K562 (cell line): Measurements from ENCODE around the gene NDUFB5. TPM values are rescaled to one million over a fixed set of nuclear protein-coding genes. Genes with fewer than 3 reads are reported as not detected.
"Not testable (repeated sequence)": the region's sequence is repeated elsewhere in the genome, so short reads cannot be mapped to it uniquely, and the experiment has no call there.

ENCODE experiments used
- ATAC-seq: fragments of 200-7000 bp; cut with Tn5 transposase; 3 replicates; pipeline ENCODE4 v1.9.1; 2020; ENCODE audit warnings: moderate library complexity
- BruUV-seq: library from RNA; stranded (reverse); fragments of 400-500 nt; replicated peaks from 2 replicates; lab custom pipeline; 2021; lab: Mats Ljungman, UMichigan
- CTCF ChIA-PET: fragments of 300-600 bp; formaldehyde crosslinking; extraction: SDS; loops from one replicate; lab custom pipeline; 2021; ENCODE audit warnings: low intra/inter-chr PET ratio; lab: Yijun Ruan, JAX
- POLR2A ChIA-PET: fragments of 300-600, 350-650 bp; sonication (Branson Sonifier 250); formaldehyde crosslinking; extraction: SDS; loops from one replicate; lab custom pipeline; 2021; ENCODE audit warnings: antibody characterized with exemption, inconsistent platforms; lab: Yijun Ruan, JAX
- DNase-seq, 4 experiments: peaks; one replicate each; pipeline versions ENCODE4 v3.0.0 to v3.0.0-alpha.2; 2011 to 2018; ENCODE audit warnings: low spot score in 3 of 4, mixed read lengths in 3 of 4; ENCODE audit errors: extremely low read depth in 1 of 4
- FAIRE-seq: peaks from 2 replicates; lab custom pipeline; 2011; peaks lifted over from hg19 to GRCh38; lab: Jason Lieb, UNC
- H2AFZ ChIP-seq: 2 replicates; pipeline ENCODE4 v1.6.0; 2011; ENCODE audit warnings: low read depth, low read length, control low read depth, inconsistent platforms
- H3K27ac ChIP-seq: fragments of 200-600 bp; 3 replicates; pipeline ENCODE4 v1.8.0; 2011; ENCODE audit warnings: low read depth, mild to moderate bottlenecking, control low read depth, inconsistent platforms, low read length, moderate library complexity, mixed read lengths; ENCODE audit errors: extremely low read depth
- H3K27me3 ChIP-seq, 2 experiments: fragments of 300-600 bp in 1 of 2; 2 replicates in 1 of 2; 3 replicates in 1 of 2; pipeline versions ENCODE4 v1.6.0 to v1.8.0; 2011; ENCODE audit warnings: inconsistent platforms in 2 of 2, low read length in 2 of 2, mild to moderate bottlenecking in 1 of 2, mixed read lengths in 1 of 2, moderate library complexity in 1 of 2; ENCODE audit not compliant: control insufficient read depth in 2 of 2, insufficient read depth in 2 of 2
- H3K36me3 ChIP-seq: fragments of 300-600 bp; 3 replicates; pipeline ENCODE4 v1.8.0; 2011; ENCODE audit warnings: mild to moderate bottlenecking, low read length, inconsistent platforms; ENCODE audit not compliant: control insufficient read depth, insufficient read depth
- H3K4me1 ChIP-seq, 2 experiments: fragments of 200-600 bp in 1 of 2; replicated peaks in 1 of 2; 2 replicates in 1 of 2; 3 replicates in 1 of 2; pipeline versions ENCODE4 v1.5.1 to v1.8.0; 2011; ENCODE audit warnings: inconsistent platforms in 2 of 2, low read length in 2 of 2, mild to moderate bottlenecking in 1 of 2, mixed read lengths in 1 of 2, moderate library complexity in 1 of 2; ENCODE audit not compliant: control insufficient read depth in 2 of 2, insufficient read depth in 2 of 2
- H3K4me2 ChIP-seq: 2 replicates; pipeline ENCODE4 v1.6.1; 2011; ENCODE audit warnings: low read length, control low read depth, inconsistent platforms, mixed read lengths; ENCODE audit not compliant: insufficient read depth
- H3K4me3 ChIP-seq: fragments of 200-600 bp; sonication (generic), shearing (Covaris generic); 2 replicates; pipeline ENCODE4 v1.5.1; 2016; ENCODE audit warnings: control low read depth, inconsistent platforms
- H3K79me2 ChIP-seq: fragments of 200-600 bp; 3 replicates; pipeline ENCODE4 v1.8.0; 2011; ENCODE audit warnings: low read length, inconsistent platforms; ENCODE audit not compliant: control insufficient read depth, insufficient read depth
- H3K9ac ChIP-seq, 2 experiments: 2 replicates each; pipeline versions ENCODE4 v1.6.0 to v1.6.1; 2011; ENCODE audit warnings: low read depth in 2 of 2, low read length in 2 of 2, control low read depth in 1 of 2, inconsistent platforms in 1 of 2, mild to moderate bottlenecking in 1 of 2, mixed read lengths in 1 of 2; ENCODE audit not compliant: insufficient read depth in 1 of 2
- H3K9me1 ChIP-seq: one replicate; pipeline ENCODE4 v1.6.0; 2011; ENCODE audit warnings: inconsistent platforms, mild to moderate bottlenecking, low read length, moderate library complexity; ENCODE audit not compliant: control insufficient read depth, insufficient read depth
- H3K9me3 ChIP-seq: replicated peaks from 2 replicates; pipeline ENCODE4 v1.5.1; 2011; ENCODE audit warnings: low read depth, low read length, inconsistent platforms; ENCODE audit not compliant: control insufficient read depth, insufficient read depth
- H4K20me1 ChIP-seq: replicated peaks from 2 replicates; pipeline ENCODE4 v1.6.1; 2011; ENCODE audit warnings: low read length, inconsistent platforms, mixed read lengths; ENCODE audit not compliant: control insufficient read depth, insufficient read depth
- ELK3 ChIP-seq: fragments of 450-650 bp; formaldehyde crosslinking; IDR thresholded peaks from 2 replicates; pipeline ENCODE4 v1.4.0; 2020; ENCODE audit warnings: mild to moderate bottlenecking
- ZNF583 ChIP-seq: fragments of 250-450 bp; sonication (Bioruptor Pico); IDR thresholded peaks from 2 replicates; pipeline ENCODE4 v1.4.0; 2020
- WGBS: fragments of 100-300 bp; shearing (Covaris generic); methylation state at CpG from one replicate; pipeline ENCODE4 v1.1.6; 2016; ENCODE audit warnings: low coverage, mixed read lengths; ENCODE audit not compliant: insufficient coverage; ENCODE audit errors: missing lambda C conversion rate; 5-methylcytosine and 5-hydroxymethylcytosine counted together
- in situ Hi-C: fragments of 300-500 bp; cut with MboI; formaldehyde crosslinking; loops from 4 replicates; pipeline ENCODE4 v1.15.0; 2018; ENCODE audit warnings: inconsistent platforms, mixed read lengths
- intact Hi-C: fragments of 100-400 bp; cut with micrococcal nuclease; formaldehyde crosslinking; loops from 2 replicates; pipeline ENCODE4 v1.14.2; 2022
- polyA plus RNA-seq, 8 experiments: library from polyadenylated mRNA; depleted of rRNA in 4 of 8; stranded (reverse) in 5 of 8; unstranded in 3 of 8; fragments of >200 nt; fragmentation: Nextera tagmentation in 2 of 8; fragmentation: Illumina TruSeq in 1 of 8; extraction: Ambion mirVana in 2 of 8; extraction: Trizol in 1 of 8; gene quantifications; 2 replicates each; pipeline versions ENCODE4 v1.2.1 to v1.2.3, GENCODE V29; 2011 to 2014; ENCODE audit warnings: inconsistent platforms in 1 of 8, missing spikeins in 1 of 8
- total RNA-seq, 7 experiments: library from RNA; depleted of rRNA in 6 of 7; stranded (reverse); fragments of >200 nt in 6 of 7; fragmentation: Illumina TruSeq in 2 of 7; extraction: Trizol in 2 of 7; gene quantifications; 2 replicates each; pipeline versions ENCODE4 v1.2.1 to v1.2.3, GENCODE V29; 2011 to 2021; ENCODE audit warnings: low replicate concordance in 1 of 7

NDUFB5 gene
- total and polyA plus RNA-seq, 9 of the 15 experiments (the other 6 are each of a cell fraction or from before 2014, with no cell fraction given), result 128 to 466 (median 176) TPM

- H4K20me1 ChIP-seq, result no peaks in the 10 kb centered on the region
- DNase-seq (no peak), ATAC-seq (no peak), FAIRE-seq (no peak)
- no peak overlapping the region for H3K4me3 ChIP-seq
- H3K79me2 ChIP-seq, result no peaks in the 10 kb centered on the region
- no TSS peak for BruUV-seq
- no peak overlapping the region for H3K9ac ChIP-seq
- H3K4me2 ChIP-seq, result no peak overlapping the region
- H3K9me3 ChIP-seq, result no peaks in the 10 kb centered on the region
- whole genome bisulfite sequencing, result 8% methylated on average over 3 of the region's 3 CpGs
- in situ Hi-C loops (no loop called here), intact Hi-C loops (no loop called here)
- no peak overlapping the region for H2AFZ ChIP-seq
- no peaks in the 10 kb centered on the region for H3K27me3 ChIP-seq
- H3K27ac ChIP-seq, result no peak overlapping the region
- no peak for TF ChIP-seq ELK3 (CRISPR knock-in tag)
- TF ChIP-seq ZNF583 (CRISPR knock-in tag), result no peak
- ChIA-PET POLR2A (interaction anchor here (0.5 kb wide), 1 partner anchor 38 kb away, joined by 3 read pairs; the partner anchor contains the start of genes MRPL47 and NDUFB5), CTCF (no interaction called here)
- H3K36me3 ChIP-seq, result no peaks in the 10 kb centered on the region
- no peaks in the 10 kb centered on the region for H3K4me1 ChIP-seq
- no peaks in the 10 kb centered on the region for H3K9me1 ChIP-seq
Measured at GRCh38 chr3:179642871-179643270, 38.3 kb downstream of the NDUFB5 start.

GRCh38 chr3:179643837-179644236, 39.2 kb downstream of the NDUFB5 start:
- H3K9me3 ChIP-seq, DNase-seq, H3K27me3 ChIP-seq, CTCF ChIA-PET, H3K4me2 ChIP-seq, H3K4me1 ChIP-seq, H3K27ac ChIP-seq, H4K20me1 ChIP-seq, FAIRE-seq, POLR2A ChIA-PET, H2AFZ ChIP-seq, ATAC-seq, H3K4me3 ChIP-seq, H3K79me2 ChIP-seq, H3K9ac ChIP-seq, H3K36me3 ChIP-seq, H3K9me1 ChIP-seq, in situ Hi-C loops, intact Hi-C loops, BruUV-seq: not testable (repeated sequence)
- WGBS, result 46% methylated on average over 8 of the region's 8 CpGs
